Smooth muscle cell (in vitro differentiated cells): ENCODE results near the gene MAT1A. TPM values are rescaled to one million over a fixed set of nuclear protein-coding genes. Genes with fewer than 3 reads are reported as not detected.
A peak's percentile ranks its signal among the peaks of the same experiment; 100 is the strongest.

Experiments
- DNase-seq: peaks from one replicate; lab custom pipeline; 2025; ENCODE audit not compliant: unreplicated experiment; lab: John Stamatoyannopoulos, UW
- H2AFZ ChIP-seq: fragments of 200-600 bp; sonication (generic); 2 replicates; pipeline ENCODE4 v1.6.0; 2016; ENCODE audit warnings: antibody characterized with exemption, low read depth, mild to moderate bottlenecking
- H3F3A ChIP-seq: fragments of 200-600 bp; sonication (generic); 2 replicates; pipeline ENCODE4 v1.6.0; 2017; ENCODE audit warnings: antibody characterized with exemption, low read depth
- H3K27ac ChIP-seq: fragments of 200-600 bp; sonication (generic); 2 replicates; pipeline ENCODE4 v1.5.1; 2016; ENCODE audit warnings: low read depth, mild to moderate bottlenecking
- H3K27me3 ChIP-seq: fragments of 200-600 bp; sonication (generic); 2 replicates; pipeline ENCODE4 v1.6.1; 2016; ENCODE audit warnings: low read depth, mild to moderate bottlenecking
- H3K36me3 ChIP-seq: fragments of 200-600 bp; sonication (generic); 2 replicates; pipeline ENCODE4 v1.5.1; 2016; ENCODE audit warnings: low read depth
- H3K4me1 ChIP-seq: fragments of 200-600 bp; sonication (generic); 2 replicates; pipeline ENCODE4 v1.5.1; 2016; ENCODE audit warnings: low read depth
- H3K4me2 ChIP-seq: fragments of 200-600 bp; sonication (generic); 2 replicates; pipeline ENCODE4 v1.6.0; 2016; ENCODE audit warnings: mild to moderate bottlenecking
- H3K4me3 ChIP-seq: fragments of 200-600 bp; sonication (generic); 2 replicates; pipeline ENCODE4 v1.5.1; 2016; ENCODE audit warnings: mild to moderate bottlenecking
- H3K79me2 ChIP-seq: fragments of 200-600 bp; sonication (generic); 2 replicates; pipeline ENCODE4 v1.6.0; 2016; ENCODE audit warnings: low read depth, mild to moderate bottlenecking
- H3K9ac ChIP-seq: fragments of 200-600 bp; sonication (generic); 2 replicates; pipeline ENCODE4 v1.6.0; 2016; ENCODE audit warnings: low read depth
- H3K9me3 ChIP-seq: fragments of 200-600 bp; sonication (generic); replicated peaks from 2 replicates; pipeline ENCODE4 v1.5.1; 2016; ENCODE audit warnings: low read depth
- H4K20me1 ChIP-seq: fragments of 200-600 bp; sonication (generic); 2 replicates; pipeline ENCODE4 v1.6.0; 2016; ENCODE audit warnings: low read depth
- CTCF ChIP-seq: fragments of 200-600 bp; sonication (generic); IDR thresholded peaks from 2 replicates; pipeline ENCODE4 v1.5.1; 2017; ENCODE audit warnings: borderline replicate concordance, mild to moderate bottlenecking, antibody characterized with exemption; ENCODE audit not compliant: insufficient read depth, poor library complexity, severe bottlenecking
- WGBS: methylation state at CpG from one replicate; pipeline ENCODE4 v1.1.7; 2016; ENCODE audit warnings: low lambda C conversion rate; 5-methylcytosine and 5-hydroxymethylcytosine counted together
- polyA plus RNA-seq: library from polyadenylated mRNA; unstranded; fragments of >200 nt; fragmentation: Nextera tagmentation; extraction: Ambion mirVana; gene quantifications from 2 replicates; pipeline ENCODE4 v1.2.1, GENCODE V29; 2016
- total RNA-seq: library from RNA; depleted of rRNA; stranded (reverse); fragments of >200 nt; gene quantifications from 2 replicates; pipeline ENCODE4 v1.2.3, GENCODE V29; 2014

Gene MAT1A
- total and polyA plus RNA-seq, 2 experiments from 2014 or later: 0.09 TPM; not detected in 1

- H3K9me3 ChIP-seq: no peaks in the 10 kb centered on the region
- no peaks in the 10 kb centered on the region for H3K36me3 ChIP-seq
- H3K4me1 ChIP-seq: peaks cover 6% of the 10 kb centered on the region
- no peak overlapping the region for H3K27ac ChIP-seq
- no peak overlapping the region for H3K4me3 ChIP-seq
- peak overlapping the region; percentile 76 for H2AFZ ChIP-seq
- no peak for DNase-seq
- H4K20me1 ChIP-seq: no peaks in the 10 kb centered on the region
- H3K79me2 ChIP-seq: no peaks in the 10 kb centered on the region
- H3K27me3 ChIP-seq: no peaks in the 10 kb centered on the region
- no peak overlapping the region for H3K9ac ChIP-seq
- TF ChIP-seq CTCF: no peak
- WGBS: 32% methylated on average over 15 of the region's 15 CpGs
- H3F3A ChIP-seq: no peaks in the 10 kb centered on the region
- H3K4me2 ChIP-seq: no peak overlapping the region
Observed at GRCh38 chr10:80265740-80266512, 23.5 kb downstream of the MAT1A start.

GRCh38 chr10:80264081-80265056, 25.1 kb downstream of the MAT1A start:
- H3K79me2 ChIP-seq: no peaks in the 10 kb centered on the region
- no peaks in the 10 kb centered on the region for H3F3A ChIP-seq
- no peaks in the 10 kb centered on the region for H4K20me1 ChIP-seq
- no peak overlapping the region for H3K4me3 ChIP-seq
- no peaks in the 10 kb centered on the region for H3K36me3 ChIP-seq
- no peak overlapping the region for H3K9ac ChIP-seq
- no peak overlapping the region for H2AFZ ChIP-seq
- DNase-seq: no peak
- H3K27me3 ChIP-seq: no peaks in the 10 kb centered on the region
- H3K27ac ChIP-seq: no peak overlapping the region
- peaks cover 6% of the 10 kb centered on the region for H3K4me1 ChIP-seq
- TF ChIP-seq CTCF: no peak
- H3K9me3 ChIP-seq: no peaks in the 10 kb centered on the region
- WGBS: 86% methylated on average over 25 of the region's 25 CpGs
- no peak overlapping the region for H3K4me2 ChIP-seq

GRCh38 chr10:80261316-80262030, 28.0 kb downstream of the MAT1A start:
- Histone ChIP-seq H2AFZ (no peak overlapping the region), H3K36me3 (no peaks in the 10 kb centered on the region), H4K20me1 (no peaks in the 10 kb centered on the region), H3K4me2 (no peak overlapping the region), H3K4me3 (no peak overlapping the region), H3K27ac (no peak overlapping the region), H3K4me1 (peaks cover 6% of the 10 kb centered on the region), H3F3A (no peaks in the 10 kb centered on the region), H3K9ac (no peak overlapping the region), H3K9me3 (no peaks in the 10 kb centered on the region), H3K79me2 (no peaks in the 10 kb centered on the region), H3K27me3 (no peaks in the 10 kb centered on the region)
- no peak for DNase-seq
- WGBS: 92% methylated on average over 6 of the region's 6 CpGs
- TF ChIP-seq CTCF: no peak
